Parathyroid adenoma (tissue), 2 donors: Measurements from ENCODE around the gene TSHZ2.

ENCODE experiments used
- H2AFZ ChIP-seq: fragments of 300-600 bp; sonication (generic); one replicate; pipeline ENCODE4 v1.7.0; 2017; ENCODE audit warnings: antibody characterized with exemption, mild to moderate bottlenecking
- H3K27ac ChIP-seq: fragments of 300-600 bp; sonication (generic); one replicate; pipeline ENCODE4 v1.7.0; 2017
- H3K27me3 ChIP-seq: fragments of 300-600 bp; sonication (generic); one replicate; pipeline ENCODE4 v1.7.0; 2017; ENCODE audit warnings: low read length; ENCODE audit not compliant: control insufficient read depth, insufficient read depth
- H3K36me3 ChIP-seq: fragments of 300-600 bp; sonication (generic); one replicate; pipeline ENCODE4 v1.7.0; 2017; ENCODE audit warnings: low read length; ENCODE audit not compliant: control insufficient read depth, insufficient read depth
- H3K4me1 ChIP-seq: fragments of 300-600 bp; sonication (generic); one replicate; pipeline ENCODE4 v1.7.0; 2017; ENCODE audit warnings: control low read depth
- H3K4me2 ChIP-seq: fragments of 300-600 bp; sonication (generic); one replicate; pipeline ENCODE4 v1.7.0; 2017; ENCODE audit warnings: low read length
- H3K4me3 ChIP-seq: fragments of 300-600 bp; sonication (generic); one replicate; pipeline ENCODE4 v1.7.0; 2017; ENCODE audit warnings: low read depth, low read length
- H3K79me2 ChIP-seq: fragments of 300-600 bp; sonication (generic); one replicate; pipeline ENCODE4 v1.7.0; 2017; ENCODE audit warnings: control low read depth
- H3K9ac ChIP-seq: fragments of 300-600 bp; sonication (generic); one replicate; pipeline ENCODE4 v1.7.0; 2017; ENCODE audit warnings: mild to moderate bottlenecking
- H3K9me3 ChIP-seq: fragments of 300-600 bp; sonication (generic); one replicate; pipeline ENCODE4 v1.7.0; 2017; ENCODE audit warnings: low read length; ENCODE audit not compliant: control insufficient read depth
- CTCF ChIP-seq: fragments of 300-600 bp; sonication (generic); IDR thresholded peaks from one replicate; pipeline ENCODE4 v1.7.0; 2017; ENCODE audit warnings: antibody characterized with exemption, mild to moderate bottlenecking
- donor health status: primary hyperparathyroidism.

Gene TSHZ2

GRCh38 chr20:52999040-52999439 is 26.9 kb downstream of the TSHZ2 start:
- H3K4me3 ChIP-seq: no peak overlapping the region
- no peaks in the 10 kb centered on the region for H3K4me1 ChIP-seq
- H3K9ac ChIP-seq: no peak overlapping the region
- no peak overlapping the region for H2AFZ ChIP-seq
- no peaks in the 10 kb centered on the region for H3K36me3 ChIP-seq
- H3K79me2 ChIP-seq: no peaks in the 10 kb centered on the region
- no peak overlapping the region for H3K27ac ChIP-seq
- no peaks in the 10 kb centered on the region for H3K9me3 ChIP-seq
- H3K4me2 ChIP-seq: no peak overlapping the region
- no peak for TF ChIP-seq CTCF
- H3K27me3 ChIP-seq: no peaks in the 10 kb centered on the region

- no peak for TF ChIP-seq CTCF
- Histone ChIP-seq H3K36me3 (no peaks in the 10 kb centered on the region), H3K27ac (no peak overlapping the region), H3K9me3 (no peaks in the 10 kb centered on the region), H3K4me1 (no peaks in the 10 kb centered on the region), H3K4me3 (no peak overlapping the region), H3K27me3 (no peaks in the 10 kb centered on the region), H3K4me2 (no peak overlapping the region), H3K79me2 (no peaks in the 10 kb centered on the region), H3K9ac (no peak overlapping the region), H2AFZ (peak overlapping the region; percentile 0)
Observed at GRCh38 chr20:53001498-53002301, 29.5 kb downstream of the TSHZ2 start.

GRCh38 chr20:53002786-53003185 is 30.6 kb downstream of the TSHZ2 start:
- Histone ChIP-seq H3K4me1 (no peaks in the 10 kb centered on the region), H3K27me3 (no peaks in the 10 kb centered on the region), H3K36me3 (no peaks in the 10 kb centered on the region), H3K27ac (no peak overlapping the region), H3K9ac (no peak overlapping the region), H3K9me3 (no peaks in the 10 kb centered on the region), H3K4me3 (no peak overlapping the region), H2AFZ (no peak overlapping the region), H3K79me2 (no peaks in the 10 kb centered on the region), H3K4me2 (no peak overlapping the region)
- TF ChIP-seq CTCF: no peak

- Histone ChIP-seq H3K27me3 (no peaks in the 10 kb centered on the region), H3K9me3 (no peaks in the 10 kb centered on the region), H3K79me2 (no peaks in the 10 kb centered on the region), H3K4me2 (no peak overlapping the region), H3K4me3 (no peak overlapping the region), H2AFZ (no peak overlapping the region), H3K9ac (no peak overlapping the region), H3K4me1 (no peaks in the 10 kb centered on the region), H3K27ac (no peak overlapping the region), H3K36me3 (no peaks in the 10 kb centered on the region)
- TF ChIP-seq CTCF: no peak
Observed at GRCh38 chr20:53003420-53004154, 31.4 kb downstream of the TSHZ2 start.
